Measurements from ENCODE around the gene FAM240B.

FAM240B gene

DNA sequence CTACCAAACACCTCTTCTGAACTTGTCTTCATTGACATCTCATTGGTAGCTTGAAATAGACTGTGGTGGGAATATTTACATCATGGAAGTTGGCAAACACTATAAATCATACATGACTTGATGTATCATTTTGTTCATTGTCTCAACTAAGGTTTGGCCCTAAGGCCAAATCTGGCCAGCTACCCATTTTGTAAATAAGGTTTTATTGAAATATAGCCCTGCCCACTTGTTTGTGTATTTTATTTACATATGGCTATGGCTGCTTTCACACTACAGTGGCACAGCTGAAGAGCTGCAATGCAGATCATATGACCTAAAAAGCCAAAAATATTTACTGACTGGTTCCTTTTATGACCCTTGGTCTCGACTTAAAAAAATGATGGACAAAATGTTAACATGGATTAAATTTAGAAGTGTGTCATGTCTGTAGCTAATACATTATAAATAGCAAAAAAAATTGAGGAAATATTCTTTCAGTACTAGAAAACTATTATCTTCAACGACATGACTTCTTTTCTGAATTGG is 22.1 kb downstream of the FAM240B start:
- DNase-seq = no peak

DNA sequence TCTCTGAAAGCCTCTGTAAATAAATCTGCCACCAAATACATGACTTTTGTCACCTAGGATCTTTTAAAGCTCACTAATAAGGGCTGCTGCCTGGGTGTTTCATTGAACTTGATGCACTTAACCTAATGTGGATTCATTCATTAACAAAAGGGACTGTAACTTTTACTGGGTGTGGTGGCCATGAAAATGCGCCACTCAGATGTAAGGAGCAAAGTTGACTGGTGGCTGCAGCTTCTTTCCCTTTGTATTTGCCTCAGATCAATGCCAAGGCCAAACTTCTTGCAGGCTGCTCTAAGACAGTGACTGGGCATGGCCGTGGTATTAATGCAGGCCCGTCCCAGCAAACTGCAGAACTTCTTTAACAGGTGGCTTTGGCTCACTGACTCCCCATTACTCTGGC is 22.9 kb downstream of the FAM240B start:
- DNase-seq = no peak

DNA sequence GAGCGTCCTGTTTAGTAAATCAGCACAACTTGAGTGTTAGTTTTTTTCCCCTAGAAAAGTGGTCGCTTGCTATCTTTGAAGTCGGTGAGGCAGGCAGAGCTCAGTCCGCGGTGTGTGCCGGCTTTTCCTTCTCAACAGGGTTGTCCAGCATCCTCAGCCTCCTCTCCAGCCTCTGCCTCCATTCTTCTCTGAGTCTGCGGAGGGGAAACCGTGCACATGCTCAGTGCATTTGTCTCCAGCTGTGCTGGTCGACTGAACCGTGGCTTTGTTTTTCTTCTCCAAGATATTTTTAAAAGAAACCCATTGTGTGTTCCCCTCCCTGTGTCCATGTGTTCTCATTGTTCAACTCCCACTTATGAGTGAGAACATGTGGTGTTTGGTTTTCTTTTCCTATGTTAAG is 25.3 kb downstream of the FAM240B start:
- DNase-seq = no peak

DNA sequence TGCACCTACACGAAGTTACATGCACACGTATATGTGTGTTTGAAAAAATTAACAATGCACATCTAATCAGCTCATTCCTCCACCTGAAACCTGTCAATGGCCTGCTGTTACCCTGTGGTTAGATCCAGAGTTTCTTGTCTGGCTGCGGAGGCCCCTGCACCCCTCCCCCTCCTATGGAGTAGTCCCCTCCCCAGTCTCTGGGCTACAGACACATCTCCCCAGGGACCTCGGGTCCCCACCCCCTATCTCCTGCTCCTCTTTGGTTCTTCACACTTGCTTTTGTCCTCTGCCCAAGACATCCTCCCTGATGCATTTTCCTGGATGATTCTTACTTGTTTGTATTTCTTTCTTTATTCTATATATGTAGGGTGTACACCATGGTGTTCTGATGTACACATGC is 27.2 kb downstream of the FAM240B start:
- no peak for DNase-seq

DNA sequence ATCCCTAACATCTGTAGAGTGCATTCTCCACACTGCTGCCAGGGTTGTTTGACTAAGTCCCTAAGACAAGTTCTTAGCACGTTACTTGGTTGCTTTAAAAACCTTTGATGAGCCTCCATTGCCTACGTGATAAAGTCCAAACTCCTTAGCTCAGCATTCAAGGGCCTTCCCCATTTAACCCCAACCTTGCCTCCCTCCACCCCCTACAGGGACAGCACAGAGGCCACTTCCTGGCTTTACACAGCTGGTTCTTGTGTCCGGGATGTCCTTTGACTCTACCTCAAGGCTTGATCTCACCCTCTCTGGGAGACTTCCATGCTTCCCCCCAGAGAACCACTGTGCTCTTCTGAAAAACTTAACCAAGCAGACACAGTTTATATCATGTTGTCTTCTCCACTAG is 29.4 kb downstream of the FAM240B start:
- DNase-seq = no peak

DNA sequence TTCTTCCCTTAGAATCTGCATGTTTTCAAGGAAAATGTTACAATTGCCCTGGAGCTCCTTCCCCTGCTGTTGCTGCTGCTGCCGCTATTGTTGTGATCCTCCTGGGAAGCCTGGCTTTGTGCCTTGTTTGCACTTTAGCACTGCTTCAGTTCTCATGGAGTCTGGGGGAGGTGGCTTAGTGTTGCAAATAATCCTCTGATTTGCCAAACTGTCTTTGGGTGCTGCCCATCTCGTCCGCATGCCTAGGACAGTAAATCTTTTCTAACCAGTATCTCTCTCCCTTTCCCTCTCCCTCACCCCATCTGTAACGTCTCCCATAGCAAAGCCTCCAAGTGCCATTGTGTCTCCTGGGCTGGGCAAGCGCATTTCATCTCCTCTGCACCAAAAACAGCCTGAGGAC is 30.3 kb downstream of the FAM240B start:
- no peak for DNase-seq

DNA sequence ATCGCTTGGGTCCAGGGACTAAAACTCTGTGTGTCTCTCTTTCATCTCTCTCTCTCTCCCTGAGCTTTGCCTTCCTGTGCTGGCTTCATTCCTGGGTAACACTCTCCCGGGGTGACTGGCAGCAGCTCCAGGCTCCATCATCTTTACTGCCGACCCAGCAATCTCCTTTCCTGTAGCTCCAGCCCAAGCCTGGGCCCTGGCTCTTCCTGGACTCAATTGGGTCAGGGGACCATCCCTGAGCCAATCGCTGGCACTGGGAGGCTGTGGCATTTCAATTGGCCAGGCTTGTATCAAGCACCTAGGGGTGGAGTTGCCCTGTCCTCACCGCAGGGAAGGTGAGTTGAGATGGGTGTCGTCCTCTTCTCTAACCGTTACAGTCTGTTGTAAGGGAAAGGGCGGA is 31.9 kb downstream of the FAM240B start:
- no peak for DNase-seq

DNA sequence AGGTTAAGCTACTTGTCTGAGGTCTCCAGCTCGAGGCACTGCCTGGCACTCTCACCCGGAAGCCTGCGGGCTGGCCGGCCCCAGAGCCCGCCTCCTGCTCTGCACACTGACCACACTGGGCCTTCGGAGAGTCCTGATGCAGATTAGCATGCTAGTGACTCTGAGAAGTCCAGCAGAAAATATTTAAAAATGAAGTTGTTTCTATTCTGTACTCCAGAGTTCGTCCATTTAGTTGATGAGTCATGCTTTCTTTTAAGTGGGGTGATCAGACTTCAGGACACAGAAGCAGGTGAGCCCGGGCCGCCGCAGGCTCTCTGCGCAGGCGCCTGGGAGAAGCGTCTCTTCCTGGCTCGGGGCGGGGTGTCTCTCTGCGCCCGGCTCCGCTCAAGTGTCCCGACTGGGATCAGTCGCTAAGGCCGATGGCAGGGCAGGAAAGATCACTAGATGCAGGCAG is 32.5 kb downstream of the FAM240B start:
- peak; percentile 34 for DNase-seq

DNA sequence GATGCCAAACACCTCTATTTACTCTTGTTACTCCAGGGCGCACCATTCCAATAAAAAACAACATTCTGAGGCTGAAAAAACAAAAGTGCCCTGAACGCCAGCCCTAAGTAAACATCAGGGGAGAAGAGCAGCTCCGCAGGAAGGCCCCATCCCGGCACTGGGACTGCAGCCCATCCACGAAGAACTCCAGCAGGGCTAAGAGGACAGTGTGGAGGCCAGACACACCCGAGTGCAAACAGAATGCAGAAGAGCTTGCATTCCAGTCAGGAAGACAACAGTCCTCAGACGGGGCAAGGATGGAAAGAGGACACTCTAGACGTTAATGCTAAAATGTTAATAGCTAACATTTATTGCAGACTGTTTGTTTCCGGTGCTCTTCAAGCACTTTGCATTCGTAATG is 33.0 kb downstream of the FAM240B start:
- no peak for DNase-seq

DNA sequence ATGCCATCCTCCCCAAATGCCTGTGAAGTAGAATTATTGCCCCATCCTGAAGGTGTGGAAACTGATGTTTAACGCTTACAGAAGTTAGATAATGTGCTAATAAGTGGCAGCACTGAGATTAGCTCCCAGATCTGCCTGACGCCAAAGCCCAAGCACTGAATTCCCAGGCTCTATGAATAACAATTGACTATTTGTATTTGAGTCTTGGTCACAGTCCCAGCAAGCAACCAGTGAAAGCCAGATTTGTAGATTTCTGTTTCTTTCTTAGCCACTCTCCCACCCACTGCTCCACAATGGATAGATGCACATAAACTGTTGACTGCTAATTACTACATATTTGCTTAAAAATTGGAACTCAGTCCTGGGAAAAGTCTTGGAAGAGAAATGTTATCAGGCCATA is 34.4 kb downstream of the FAM240B start:
- no peak for DNase-seq

DNA sequence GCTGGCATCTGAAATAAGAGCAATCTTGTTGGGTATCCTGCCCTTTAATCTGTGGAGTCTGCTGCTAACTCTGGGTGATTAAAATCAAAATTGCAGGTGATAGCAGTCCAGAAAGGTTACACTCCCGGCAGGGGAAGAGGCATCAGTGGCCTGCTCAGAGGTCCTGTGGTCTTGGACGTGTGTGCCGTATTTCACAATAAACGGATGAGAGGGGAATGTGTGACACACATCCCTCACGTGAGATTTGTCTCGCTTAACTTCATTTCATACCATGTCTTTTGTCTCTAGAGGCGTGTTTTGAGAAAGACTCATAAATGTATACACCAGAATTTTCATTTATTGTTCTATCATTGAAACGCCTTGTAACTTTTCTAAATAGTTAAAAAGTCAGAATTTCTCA is 36.6 kb downstream of the FAM240B start:
- DNase-seq = no peak

DNA sequence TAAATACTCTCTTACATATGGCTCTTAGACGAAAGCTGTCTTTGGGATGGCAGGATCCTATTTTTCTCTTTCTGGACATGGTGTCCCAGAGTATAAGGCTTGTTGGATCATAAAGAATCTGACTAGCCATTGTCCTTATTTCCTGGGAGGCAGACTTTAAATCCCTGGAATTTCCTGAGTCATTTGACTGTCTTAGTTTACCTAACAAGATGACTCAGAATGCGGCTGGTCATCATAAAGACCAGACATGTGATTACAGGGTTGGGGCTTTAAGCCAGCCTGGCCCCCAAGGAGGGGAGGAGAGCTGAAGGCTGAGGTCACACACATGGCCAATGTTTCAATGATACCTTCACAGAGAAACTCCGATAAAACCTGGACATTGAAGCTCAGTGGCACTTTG is 37.2 kb downstream of the FAM240B start:
- no peak for DNase-seq

DNA sequence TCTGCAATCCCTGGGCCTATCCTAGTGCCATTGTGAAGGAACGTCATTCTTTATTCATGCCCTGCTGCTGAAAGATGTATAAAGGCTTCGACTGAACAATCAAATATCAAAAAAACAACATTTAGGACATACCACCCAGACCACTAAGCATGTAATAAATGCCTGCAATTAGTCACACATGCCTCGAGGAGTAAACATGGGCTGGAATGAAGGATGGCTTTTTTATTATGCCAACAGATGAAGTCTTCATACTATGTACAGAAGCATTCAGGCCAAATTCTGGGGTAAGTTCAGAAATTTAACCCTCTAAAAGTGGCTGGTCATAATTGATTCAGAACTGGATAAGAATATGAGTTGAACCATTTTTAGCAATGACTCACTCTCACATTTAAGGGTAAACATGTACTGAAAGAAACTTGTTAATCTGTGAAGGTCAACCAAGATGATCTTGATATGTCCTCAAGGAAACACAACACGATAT is 38.1 kb downstream of the FAM240B start:
- no peak for DNase-seq

DNA sequence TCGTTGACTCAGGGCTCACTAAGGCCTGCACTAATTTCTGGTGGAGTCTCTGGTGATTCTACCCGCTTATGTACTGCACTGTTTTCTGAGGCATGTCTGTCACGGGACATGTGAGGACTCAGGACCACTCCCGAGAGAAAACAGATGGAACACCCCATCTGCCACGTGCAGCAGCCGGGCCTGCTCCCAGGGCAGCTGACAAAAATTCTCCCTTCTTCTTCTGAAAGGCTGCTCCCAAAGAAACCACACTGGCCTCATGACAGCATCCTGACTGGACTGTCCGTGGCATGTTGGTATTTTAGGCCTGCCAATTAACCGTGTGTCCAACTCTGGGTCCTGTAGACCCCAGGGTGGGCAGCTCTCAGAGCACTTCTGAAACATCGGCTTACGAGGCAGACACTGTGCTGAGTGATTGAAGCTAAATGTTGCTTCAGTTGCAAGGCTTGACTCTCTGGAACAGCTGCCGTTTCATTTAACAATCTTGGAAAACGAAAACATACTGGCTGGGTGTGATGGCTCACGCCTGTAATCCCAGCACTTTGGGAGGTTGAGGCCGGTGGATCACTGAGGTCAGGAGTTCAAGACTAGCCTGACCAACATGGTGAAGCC is 39.0 kb downstream of the FAM240B start:
- DNase-seq = no peak

DNA sequence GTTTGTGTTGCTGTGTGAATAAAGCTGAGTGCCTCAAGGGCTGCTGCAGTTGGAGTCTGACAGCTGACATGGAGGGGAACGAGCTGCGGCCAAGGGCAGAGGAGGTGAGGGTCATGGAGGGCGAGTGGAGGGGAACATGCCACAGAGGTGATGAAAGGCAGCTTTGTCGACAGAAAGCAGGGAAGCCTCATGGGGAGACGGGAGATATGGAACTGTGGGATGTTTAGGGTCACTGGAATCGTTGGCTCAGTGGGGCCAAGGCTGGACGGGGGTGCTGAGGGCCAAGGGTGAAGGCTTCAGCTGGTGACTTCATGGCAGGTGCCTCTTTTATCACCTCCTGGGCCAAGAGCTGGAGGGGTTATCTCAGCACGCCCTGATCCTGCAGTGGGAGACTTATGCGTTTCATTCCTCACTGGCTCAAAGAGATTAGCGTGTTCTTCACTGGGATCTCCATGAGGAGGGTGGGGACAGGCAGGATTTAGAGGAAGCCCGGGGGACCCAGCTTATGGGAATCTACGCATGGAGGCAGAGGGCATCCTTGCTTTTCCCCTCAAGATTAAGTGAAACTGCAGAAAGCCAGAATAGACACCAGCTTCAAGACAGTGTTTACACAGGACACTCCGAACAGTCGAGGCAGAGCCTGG is 42.2 kb downstream of the FAM240B start:
- no peak for DNase-seq

DNA sequence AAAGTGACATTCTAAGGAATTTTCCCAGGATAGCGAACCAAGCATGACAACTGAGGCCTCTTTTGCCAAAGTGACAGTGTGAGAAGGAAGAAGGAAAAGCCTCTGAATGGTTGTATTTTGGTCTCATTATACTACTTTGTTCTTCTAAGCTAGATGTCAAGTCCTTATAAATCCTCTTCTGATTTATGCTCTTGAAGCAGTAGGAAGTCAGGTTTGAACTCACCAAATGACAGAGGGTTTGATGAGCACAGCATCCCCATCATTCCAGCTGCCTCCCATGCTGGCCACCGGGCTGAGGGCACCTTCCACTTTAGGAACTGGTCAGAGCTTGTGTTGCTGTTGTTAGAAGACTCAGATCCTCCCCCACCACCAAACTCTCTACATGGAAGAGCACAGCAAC is 44.1 kb downstream of the FAM240B start:
- DNase-seq = no peak

DNA sequence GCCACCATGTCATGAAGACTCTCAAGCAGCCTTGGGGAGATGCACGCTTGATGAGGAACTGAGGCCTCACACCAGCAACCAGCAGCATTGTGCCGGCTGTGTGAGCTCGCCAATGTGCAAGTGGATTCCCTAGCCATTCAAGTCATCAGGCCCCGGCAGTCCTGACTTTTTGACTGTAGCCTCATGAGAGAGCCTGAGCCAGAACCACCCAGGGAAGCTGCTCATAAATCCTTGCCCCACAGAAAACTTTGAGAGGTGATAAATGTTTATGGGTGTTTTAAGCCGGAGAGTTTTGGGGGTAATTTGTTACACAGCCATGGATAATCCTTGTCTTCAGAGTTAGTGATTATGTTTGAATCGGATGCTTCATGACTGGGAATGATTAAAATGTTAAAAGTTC is 44.7 kb downstream of the FAM240B start:
- no peak for DNase-seq

DNA sequence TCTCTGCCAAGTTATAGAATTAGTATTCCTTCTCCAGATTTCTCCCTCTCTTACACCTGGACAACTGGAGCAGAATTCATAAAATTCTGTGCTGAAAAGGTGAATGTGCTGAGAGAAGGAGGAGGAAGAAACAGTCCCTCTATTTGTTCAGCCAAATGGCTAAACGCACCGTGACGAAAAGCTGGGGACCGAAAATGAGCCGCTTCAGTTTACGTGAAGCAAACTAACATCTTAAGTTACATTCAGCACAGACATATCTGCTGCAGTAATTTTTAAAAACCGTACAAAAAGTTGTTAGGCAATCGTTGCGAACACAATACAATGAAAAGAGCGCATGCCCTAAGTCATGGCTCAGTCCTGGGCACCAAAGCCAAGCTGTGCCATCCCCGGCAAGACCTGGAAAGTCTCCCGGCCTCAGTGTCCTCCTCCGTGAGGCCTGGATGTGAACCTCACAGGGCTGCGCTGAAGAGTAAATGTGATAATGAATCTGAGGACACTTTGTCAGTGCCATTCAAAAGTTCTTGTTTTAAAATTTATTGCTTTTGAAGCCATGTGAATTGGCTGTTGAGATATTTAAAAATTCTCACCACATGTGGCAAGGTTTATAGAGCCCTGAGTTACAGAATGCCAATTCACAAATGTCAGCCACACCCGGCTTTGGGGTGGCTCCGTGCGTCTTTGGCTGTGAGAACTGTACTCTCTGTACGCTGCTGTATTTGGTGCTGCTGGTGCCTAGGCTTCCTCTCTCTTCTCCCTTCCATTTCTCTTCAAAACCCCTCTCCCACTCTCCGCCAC is 46.3 kb downstream of the FAM240B start:
- DNase-seq = no peak

DNA sequence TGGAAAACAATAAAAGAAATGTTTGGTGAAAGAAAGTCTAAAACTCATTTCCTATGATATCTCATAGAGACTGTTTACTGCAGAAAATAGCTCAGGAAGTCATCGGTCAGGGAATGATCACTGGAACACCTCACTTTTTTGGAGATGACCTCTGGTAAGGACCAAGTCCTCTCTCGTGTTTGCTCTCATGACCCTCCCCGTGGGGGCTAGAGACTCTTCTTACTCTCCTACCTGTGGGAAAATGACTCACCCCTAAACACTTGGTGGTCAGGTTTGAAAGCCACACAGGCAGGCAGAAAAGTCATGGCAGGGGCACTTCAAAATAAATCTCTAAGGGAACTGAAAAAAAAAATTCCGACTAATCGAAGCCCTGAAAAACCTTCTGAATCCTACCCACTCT is 48.2 kb downstream of the FAM240B start:
- no peak for DNase-seq

DNA sequence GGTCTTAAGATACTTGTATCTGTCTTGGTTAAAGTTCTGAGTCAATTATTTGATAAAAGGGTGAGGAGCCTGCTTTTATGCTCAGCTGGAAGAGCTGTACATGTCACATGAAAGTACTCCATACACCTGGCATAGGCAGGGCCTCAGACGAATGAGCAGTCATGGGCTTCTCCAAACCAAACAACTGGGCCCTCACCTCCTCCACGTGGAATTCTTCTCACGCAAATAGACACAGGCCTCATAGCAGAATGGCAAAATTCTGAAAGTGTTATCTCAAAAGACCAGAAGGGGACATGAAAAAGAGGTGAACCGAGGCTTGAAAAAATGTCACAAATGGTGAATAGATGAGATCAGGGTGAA is 48.6 kb downstream of the FAM240B start:
- no peak for DNase-seq

DNA sequence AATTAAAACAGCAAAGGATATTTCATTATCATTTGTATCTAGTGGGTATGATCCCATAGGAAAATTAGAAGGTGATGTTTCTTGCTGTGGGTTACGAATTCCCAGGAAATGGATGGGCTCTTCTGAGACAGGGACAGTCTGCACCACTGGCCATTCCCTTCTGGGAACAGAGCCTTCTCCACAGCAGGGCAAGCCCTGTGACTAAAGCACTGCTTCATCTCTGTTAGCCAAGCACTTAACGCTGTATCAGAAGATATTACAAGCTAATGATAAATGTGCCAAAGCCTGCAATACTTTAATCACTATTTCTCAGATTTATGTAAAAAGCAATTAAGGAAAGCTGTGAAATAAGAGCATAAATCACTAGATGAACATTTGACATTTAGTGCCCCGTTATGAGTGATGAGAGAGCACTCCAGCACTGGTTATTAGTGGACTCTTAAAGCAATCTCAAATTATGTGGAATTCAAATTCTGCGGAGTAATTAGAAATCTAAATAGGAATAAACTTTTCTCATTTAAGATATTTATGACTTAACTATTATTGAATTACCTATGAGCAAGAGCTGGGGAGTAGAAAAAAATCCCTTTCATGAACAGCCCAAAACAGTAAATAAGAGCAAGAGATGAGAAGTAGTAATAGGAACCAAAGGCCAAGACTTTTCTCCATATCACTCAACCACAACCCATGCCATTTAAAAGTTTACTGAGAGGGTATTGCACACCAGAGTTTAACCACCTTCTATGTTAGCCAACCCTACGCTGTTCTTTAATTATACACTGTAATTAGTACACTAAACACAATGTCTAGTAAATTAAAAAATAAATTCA is 49.2 kb downstream of the FAM240B start:
- DNase-seq = no peak

DNA sequence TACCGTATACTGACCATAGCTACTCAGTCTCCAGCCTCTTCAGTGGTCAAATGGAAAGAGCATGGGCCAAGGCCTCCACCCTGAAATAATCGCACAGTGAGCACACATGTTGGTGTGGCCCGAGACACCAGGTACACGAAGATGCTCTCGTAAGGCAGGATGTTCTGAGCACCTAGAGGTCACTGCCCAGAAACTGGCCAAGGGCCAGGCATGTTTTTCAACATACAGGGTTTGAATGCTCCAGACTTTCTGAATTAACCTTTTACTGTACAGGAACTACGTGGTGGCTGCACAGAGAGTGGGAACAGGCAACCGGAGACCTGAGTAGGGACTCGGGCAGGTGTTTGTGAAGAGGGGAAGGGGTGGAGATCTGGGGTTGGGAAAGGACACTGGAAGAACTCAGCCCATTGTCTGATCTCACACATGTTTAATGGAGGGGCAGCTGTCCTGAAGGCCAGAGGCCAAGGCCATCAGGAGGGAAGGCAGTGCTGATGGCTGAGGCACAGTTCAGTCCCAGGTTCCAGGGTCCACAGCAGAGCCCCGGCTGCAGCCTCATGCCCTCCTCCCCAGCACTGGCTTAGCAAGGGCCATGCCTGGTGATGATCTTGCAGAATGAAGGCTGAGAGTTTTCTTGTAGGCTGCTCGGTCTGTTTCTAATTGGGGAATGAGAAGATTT is 51.0 kb downstream of the FAM240B start:
- no peak for DNase-seq
